K562 (cell line): ENCODE results near the gene NALCN. TPM values are rescaled to one million over a fixed set of nuclear protein-coding genes. Genes with fewer than 3 reads are reported as not detected.

ENCODE experiments used
- ATAC-seq: fragments of 200-7000 bp; cut with Tn5 transposase; 3 replicates; pipeline ENCODE4 v1.9.1; 2020; ENCODE audit warnings: moderate library complexity
- BruUV-seq: library from RNA; stranded (reverse); fragments of 400-500 nt; replicated peaks from 2 replicates; lab custom pipeline; 2021; lab: Mats Ljungman, UMichigan
- CTCF ChIA-PET: fragments of 300-600 bp; formaldehyde crosslinking; extraction: SDS; loops from one replicate; lab custom pipeline; 2021; ENCODE audit warnings: low intra/inter-chr PET ratio; lab: Yijun Ruan, JAX
- POLR2A ChIA-PET: fragments of 300-600, 350-650 bp; sonication (Branson Sonifier 250); formaldehyde crosslinking; extraction: SDS; loops from one replicate; lab custom pipeline; 2021; ENCODE audit warnings: antibody characterized with exemption, inconsistent platforms; lab: Yijun Ruan, JAX
- DNase-seq, 4 experiments: peaks; one replicate each; pipeline versions ENCODE4 v3.0.0 to v3.0.0-alpha.2; 2011 to 2018; ENCODE audit warnings: low spot score in 3 of 4, mixed read lengths in 3 of 4; ENCODE audit errors: extremely low read depth in 1 of 4
- FAIRE-seq: peaks from 2 replicates; lab custom pipeline; 2011; peaks lifted over from hg19 to GRCh38; lab: Jason Lieb, UNC
- H2AFZ ChIP-seq: 2 replicates; pipeline ENCODE4 v1.6.0; 2011; ENCODE audit warnings: low read depth, low read length, control low read depth, inconsistent platforms
- H3K27ac ChIP-seq: fragments of 200-600 bp; 3 replicates; pipeline ENCODE4 v1.8.0; 2011; ENCODE audit warnings: low read depth, mild to moderate bottlenecking, control low read depth, inconsistent platforms, low read length, moderate library complexity, mixed read lengths; ENCODE audit errors: extremely low read depth
- H3K27me3 ChIP-seq, 2 experiments: fragments of 300-600 bp in 1 of 2; 2 replicates in 1 of 2; 3 replicates in 1 of 2; pipeline versions ENCODE4 v1.6.0 to v1.8.0; 2011; ENCODE audit warnings: inconsistent platforms in 2 of 2, low read length in 2 of 2, mild to moderate bottlenecking in 1 of 2, mixed read lengths in 1 of 2, moderate library complexity in 1 of 2; ENCODE audit not compliant: control insufficient read depth in 2 of 2, insufficient read depth in 2 of 2
- H3K36me3 ChIP-seq: fragments of 300-600 bp; 3 replicates; pipeline ENCODE4 v1.8.0; 2011; ENCODE audit warnings: mild to moderate bottlenecking, low read length, inconsistent platforms; ENCODE audit not compliant: control insufficient read depth, insufficient read depth
- H3K4me1 ChIP-seq, 2 experiments: fragments of 200-600 bp in 1 of 2; replicated peaks in 1 of 2; 2 replicates in 1 of 2; 3 replicates in 1 of 2; pipeline versions ENCODE4 v1.5.1 to v1.8.0; 2011; ENCODE audit warnings: inconsistent platforms in 2 of 2, low read length in 2 of 2, mild to moderate bottlenecking in 1 of 2, mixed read lengths in 1 of 2, moderate library complexity in 1 of 2; ENCODE audit not compliant: control insufficient read depth in 2 of 2, insufficient read depth in 2 of 2
- H3K4me2 ChIP-seq: 2 replicates; pipeline ENCODE4 v1.6.1; 2011; ENCODE audit warnings: low read length, control low read depth, inconsistent platforms, mixed read lengths; ENCODE audit not compliant: insufficient read depth
- H3K4me3 ChIP-seq: fragments of 200-600 bp; sonication (generic), shearing (Covaris generic); 2 replicates; pipeline ENCODE4 v1.5.1; 2016; ENCODE audit warnings: control low read depth, inconsistent platforms
- H3K79me2 ChIP-seq: fragments of 200-600 bp; 3 replicates; pipeline ENCODE4 v1.8.0; 2011; ENCODE audit warnings: low read length, inconsistent platforms; ENCODE audit not compliant: control insufficient read depth, insufficient read depth
- H3K9ac ChIP-seq, 2 experiments: 2 replicates each; pipeline versions ENCODE4 v1.6.0 to v1.6.1; 2011; ENCODE audit warnings: low read depth in 2 of 2, low read length in 2 of 2, control low read depth in 1 of 2, inconsistent platforms in 1 of 2, mild to moderate bottlenecking in 1 of 2, mixed read lengths in 1 of 2; ENCODE audit not compliant: insufficient read depth in 1 of 2
- H3K9me1 ChIP-seq: one replicate; pipeline ENCODE4 v1.6.0; 2011; ENCODE audit warnings: inconsistent platforms, mild to moderate bottlenecking, low read length, moderate library complexity; ENCODE audit not compliant: control insufficient read depth, insufficient read depth
- H3K9me3 ChIP-seq: replicated peaks from 2 replicates; pipeline ENCODE4 v1.5.1; 2011; ENCODE audit warnings: low read depth, low read length, inconsistent platforms; ENCODE audit not compliant: control insufficient read depth, insufficient read depth
- H4K20me1 ChIP-seq: replicated peaks from 2 replicates; pipeline ENCODE4 v1.6.1; 2011; ENCODE audit warnings: low read length, inconsistent platforms, mixed read lengths; ENCODE audit not compliant: control insufficient read depth, insufficient read depth
- ATF6 ChIP-seq: sonication (generic); formaldehyde crosslinking; IDR thresholded peaks from 2 replicates; pipeline ENCODE4 v1.4.0; 2020; ENCODE audit warnings: mild to moderate bottlenecking, missing genetic modification reagents
- CBX3 ChIP-seq, 2 experiments: IDR thresholded peaks; 1 replicate in 1 of 2; 2 replicates in 1 of 2; pipeline ENCODE4 v1.6.1; 2012; ENCODE audit warnings: inconsistent platforms in 2 of 2, low read length in 2 of 2, borderline replicate concordance in 1 of 2, control low read depth in 1 of 2
- EGR1 ChIP-seq: fragments of 450-650 bp; conservative IDR thresholded peaks from 2 replicates; pipeline ENCODE4 v1.6.1; 2017; ENCODE audit warnings: mild to moderate bottlenecking
- HDAC6 ChIP-seq: IDR thresholded peaks from 2 replicates; pipeline ENCODE4 v1.6.1; 2012; ENCODE audit warnings: low read depth, mild to moderate bottlenecking, control low read depth, inconsistent platforms, low read length, moderate library complexity
- HDAC8 ChIP-seq: fragments of 450-650 bp; IDR thresholded peaks from 2 replicates; pipeline ENCODE4 v1.6.1; 2016; ENCODE audit warnings: mild to moderate bottlenecking, missing genetic modification characterization, moderate library complexity, missing compliant biosample characterization
- NFATC3 ChIP-seq: fragments of 450-650 bp; IDR thresholded peaks from 2 replicates; pipeline ENCODE4 v1.6.1; 2017; ENCODE audit warnings: mild to moderate bottlenecking
- NFE2 ChIP-seq: IDR thresholded peaks from 2 replicates; pipeline ENCODE4 v1.6.1; 2014; ENCODE audit warnings: antibody characterized with exemption, low read depth
- POLR3A ChIP-seq: IDR thresholded peaks from 2 replicates; pipeline ENCODE4 v1.6.1; 2011; ENCODE audit warnings: borderline replicate concordance, mild to moderate bottlenecking, moderate library complexity; ENCODE audit not compliant: insufficient read length, insufficient read depth; ENCODE audit errors: extremely low read depth
- SMAD2 ChIP-seq: fragments of 150-350 bp; IDR thresholded peaks from 2 replicates; pipeline ENCODE4 v1.6.1; 2014; ENCODE audit warnings: low read depth, mild to moderate bottlenecking, low read length
- UBTF ChIP-seq, 2 experiments: IDR thresholded peaks; 2 replicates each; pipeline ENCODE4 v1.6.1; 2012; ENCODE audit warnings: improper control_type of control experiment in 2 of 2, low read depth in 2 of 2, low read length in 2 of 2, borderline replicate concordance in 1 of 2
- ZBTB17 ChIP-seq: fragments of 450-650 bp; formaldehyde crosslinking; IDR thresholded peaks from 2 replicates; pipeline ENCODE4 v1.4.0; 2020; ENCODE audit warnings: mild to moderate bottlenecking
- ZNF75A ChIP-seq: fragments of 450-650 bp; formaldehyde crosslinking; IDR thresholded peaks from 2 replicates; pipeline ENCODE4 v1.4.0; 2020; ENCODE audit warnings: mild to moderate bottlenecking
- ZNF785 ChIP-seq: fragments of 250-450 bp; sonication (Bioruptor Pico); IDR thresholded peaks from 2 replicates; pipeline ENCODE4 v1.4.0; 2020; ENCODE audit warnings: mild to moderate bottlenecking
- WGBS: fragments of 100-300 bp; shearing (Covaris generic); methylation state at CpG from one replicate; pipeline ENCODE4 v1.1.6; 2016; ENCODE audit warnings: low coverage, mixed read lengths; ENCODE audit not compliant: insufficient coverage; ENCODE audit errors: missing lambda C conversion rate; 5-methylcytosine and 5-hydroxymethylcytosine counted together
- in situ Hi-C: fragments of 300-500 bp; cut with MboI; formaldehyde crosslinking; loops from 4 replicates; pipeline ENCODE4 v1.15.0; 2018; ENCODE audit warnings: inconsistent platforms, mixed read lengths
- intact Hi-C: fragments of 100-400 bp; cut with micrococcal nuclease; formaldehyde crosslinking; loops from 2 replicates; pipeline ENCODE4 v1.14.2; 2022
- polyA plus RNA-seq, 8 experiments: library from polyadenylated mRNA; depleted of rRNA in 4 of 8; stranded (reverse) in 5 of 8; unstranded in 3 of 8; fragments of >200 nt; fragmentation: Nextera tagmentation in 2 of 8; fragmentation: Illumina TruSeq in 1 of 8; extraction: Ambion mirVana in 2 of 8; extraction: Trizol in 1 of 8; gene quantifications; 2 replicates each; pipeline versions ENCODE4 v1.2.1 to v1.2.3, GENCODE V29; 2011 to 2014; ENCODE audit warnings: inconsistent platforms in 1 of 8, missing spikeins in 1 of 8
- total RNA-seq, 7 experiments: library from RNA; depleted of rRNA in 6 of 7; stranded (reverse); fragments of >200 nt in 6 of 7; fragmentation: Illumina TruSeq in 2 of 7; extraction: Trizol in 2 of 7; gene quantifications; 2 replicates each; pipeline versions ENCODE4 v1.2.1 to v1.2.3, GENCODE V29; 2011 to 2021; ENCODE audit warnings: low replicate concordance in 1 of 7
- TF ChIP-seq, protein P1 (sequence below): sonication (generic); formaldehyde crosslinking; IDR thresholded peaks from 2 replicates; pipeline ENCODE4 v1.8.0; 2022; ENCODE audit warnings: mild to moderate bottlenecking, missing genetic modification reagents
- TF ChIP-seq, protein P2 (sequence below): sonication (generic); formaldehyde crosslinking; IDR thresholded peaks from 2 replicates; pipeline ENCODE4 v1.8.0; 2022; ENCODE audit warnings: missing genetic modification reagents, mild to moderate bottlenecking, borderline replicate concordance

Gene NALCN
- total and polyA plus RNA-seq, 9 of the 15 experiments (the other 6 are each of a cell fraction or from before 2014, with no cell fraction given): not detected

DNA sequence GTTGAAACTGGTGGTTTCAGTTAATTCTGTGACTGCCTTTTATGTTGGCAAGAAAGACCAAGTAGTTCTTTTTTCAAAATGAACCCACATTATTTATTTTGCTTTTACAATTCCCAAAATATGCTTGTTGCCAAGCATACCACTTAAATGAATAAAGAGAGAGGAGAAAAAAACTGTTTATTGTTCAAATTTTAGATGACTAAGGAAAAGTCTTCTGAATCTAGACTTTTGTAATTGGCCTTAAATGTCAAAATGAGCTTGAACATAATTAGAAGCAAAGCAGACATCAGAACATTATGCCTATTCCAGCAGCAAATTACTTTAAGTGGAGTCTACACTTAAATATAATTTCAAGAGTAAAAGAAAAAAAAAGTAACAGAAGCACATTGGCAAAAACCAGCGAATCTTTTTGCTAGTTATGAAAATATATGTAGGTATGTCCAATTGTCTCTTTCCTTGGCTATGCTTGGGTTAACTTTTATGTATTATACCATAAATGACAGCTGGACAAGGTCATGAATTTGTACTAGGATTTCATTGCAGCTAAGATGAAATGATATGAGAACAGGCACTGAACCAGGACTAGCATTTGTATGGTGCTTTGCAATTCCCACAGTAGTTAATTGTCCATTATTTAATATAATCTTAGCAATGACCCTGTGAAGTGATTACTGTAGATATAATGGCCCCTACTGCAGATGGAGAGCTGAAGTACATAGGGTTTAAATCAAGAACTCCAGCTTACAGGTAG is 211.9 kb downstream of the NALCN start:
- Histone ChIP-seq H3K9me3 (no peaks in the 10 kb centered on the region), H3K4me3 (no peak overlapping the region), H3K9me1 (no peaks in the 10 kb centered on the region), H3K4me1 (no peaks in the 10 kb centered on the region), H3K9ac (no peak overlapping the region), H3K36me3 (no peaks in the 10 kb centered on the region), H3K4me2 (no peak overlapping the region), H3K27me3 (no peaks in the 10 kb centered on the region), H4K20me1 (no peaks in the 10 kb centered on the region), H2AFZ (no peak overlapping the region), H3K79me2 (no peaks in the 10 kb centered on the region), H3K27ac (no peak overlapping the region)
- ChIA-PET POLR2A (no interaction called here), CTCF (no interaction called here)
- FAIRE-seq (no peak), ATAC-seq (no peak), DNase-seq (no peak)
- 14% methylated on average over 1 of the region's 1 CpG for WGBS
- no TSS peak for BruUV-seq
- intact Hi-C loops: no loop called here
- in situ Hi-C loops: no loop called here
- no peak for TF ChIP-seq CBX3 (IDR thresholded peaks at IDR 0.05; ENCODE audit: borderline replicate concordance in 1 of 2, low read length in 2 of 2)
- TF ChIP-seq NFE2: no peak
- no peak for TF ChIP-seq ZBTB17 (CRISPR knock-in tag)
- no peak for TF ChIP-seq EGR1
- TF ChIP-seq, protein P1, sequence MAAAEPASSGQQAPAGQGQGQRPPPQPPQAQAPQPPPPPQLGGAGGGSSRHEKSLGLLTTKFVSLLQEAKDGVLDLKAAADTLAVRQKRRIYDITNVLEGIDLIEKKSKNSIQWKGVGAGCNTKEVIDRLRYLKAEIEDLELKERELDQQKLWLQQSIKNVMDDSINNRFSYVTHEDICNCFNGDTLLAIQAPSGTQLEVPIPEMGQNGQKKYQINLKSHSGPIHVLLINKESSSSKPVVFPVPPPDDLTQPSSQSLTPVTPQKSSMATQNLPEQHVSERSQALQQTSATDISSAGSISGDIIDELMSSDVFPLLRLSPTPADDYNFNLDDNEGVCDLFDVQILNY: no peak
- no peak for TF ChIP-seq SMAD2
- TF ChIP-seq HDAC6: no peak
- no peak for TF ChIP-seq ATF6 (CRISPR knock-in tag)
- TF ChIP-seq, protein P2, sequence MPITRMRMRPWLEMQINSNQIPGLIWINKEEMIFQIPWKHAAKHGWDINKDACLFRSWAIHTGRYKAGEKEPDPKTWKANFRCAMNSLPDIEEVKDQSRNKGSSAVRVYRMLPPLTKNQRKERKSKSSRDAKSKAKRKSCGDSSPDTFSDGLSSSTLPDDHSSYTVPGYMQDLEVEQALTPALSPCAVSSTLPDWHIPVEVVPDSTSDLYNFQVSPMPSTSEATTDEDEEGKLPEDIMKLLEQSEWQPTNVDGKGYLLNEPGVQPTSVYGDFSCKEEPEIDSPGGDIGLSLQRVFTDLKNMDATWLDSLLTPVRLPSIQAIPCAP: no peak
- no peak for TF ChIP-seq UBTF (IDR thresholded peaks at IDR 0.05; ENCODE audit: borderline replicate concordance in 1 of 2, low read depth in 2 of 2, low read length in 2 of 2)
- TF ChIP-seq POLR3A: no peak
- no peak for TF ChIP-seq HDAC8 (tag)
- TF ChIP-seq NFATC3: no peak
- no peak for TF ChIP-seq ZNF75A (CRISPR knock-in tag)
- TF ChIP-seq ZNF785 (CRISPR knock-in tag): no peak
